Measurements from ENCODE around the gene PNMA6F. TPM values are rescaled to one million over a fixed set of nuclear protein-coding genes. Genes with fewer than 3 reads are reported as not detected.
"Not testable (repeated sequence)": the region's sequence is repeated elsewhere in the genome, so short reads cannot be mapped to it uniquely, and the experiment has no call there.

The PNMA6F gene
- total and polyA plus RNA-seq, 7 experiments from 2014 or later: not detected

DNA sequence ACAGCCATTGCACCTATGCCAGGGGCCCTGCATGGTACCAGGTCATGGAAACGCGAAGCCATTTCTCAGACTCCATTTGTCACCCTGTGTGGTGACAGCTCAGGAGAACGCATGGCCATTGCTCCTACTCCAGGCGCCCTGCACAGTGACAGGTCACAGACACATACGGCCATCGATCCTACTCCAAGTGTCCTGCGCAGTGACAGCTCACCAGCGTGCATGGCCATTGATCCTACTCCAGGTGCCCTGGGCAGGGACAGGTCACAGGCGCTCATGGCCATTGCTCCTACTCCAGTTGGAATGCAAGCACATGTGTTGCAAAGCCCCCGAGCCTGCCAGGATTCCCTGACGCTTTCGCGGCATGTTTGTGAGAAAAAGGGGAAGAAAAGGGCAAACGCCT, 45.5 kb downstream of the PNMA6F start:
- H3K27me3 Mint-ChIP-seq; intact Hi-C loops (cut with micrococcal nuclease); H3K36me3 ChIP-seq (ENCODE audit: control insufficient read depth in 2 of 3, insufficient read depth in 3 of 3, low read length in 3 of 3); H3K27ac ChIP-seq (ENCODE audit: low read depth, low read length); POLR2A ChIA-PET; ATAC-seq; H3K36me3 Mint-ChIP-seq; CTCF ChIA-PET; DNase-seq; H3K4me1 ChIP-seq (ENCODE audit: control insufficient read depth in 2 of 2, insufficient read depth in 2 of 2, low read length in 2 of 2); H3K27me3 ChIP-seq (ENCODE audit: control insufficient read depth in 2 of 2, insufficient read depth in 2 of 2, low read length in 2 of 2); H3K9me3 Mint-ChIP-seq; H3K4me1 Mint-ChIP-seq; H3K9me3 ChIP-seq (ENCODE audit: control insufficient read depth in 2 of 3, low read length in 3 of 3); H3K4me3 ChIP-seq (ENCODE audit: low read length); H3K4me3 Mint-ChIP-seq; H3K27ac Mint-ChIP-seq: not testable (repeated sequence)

DNA sequence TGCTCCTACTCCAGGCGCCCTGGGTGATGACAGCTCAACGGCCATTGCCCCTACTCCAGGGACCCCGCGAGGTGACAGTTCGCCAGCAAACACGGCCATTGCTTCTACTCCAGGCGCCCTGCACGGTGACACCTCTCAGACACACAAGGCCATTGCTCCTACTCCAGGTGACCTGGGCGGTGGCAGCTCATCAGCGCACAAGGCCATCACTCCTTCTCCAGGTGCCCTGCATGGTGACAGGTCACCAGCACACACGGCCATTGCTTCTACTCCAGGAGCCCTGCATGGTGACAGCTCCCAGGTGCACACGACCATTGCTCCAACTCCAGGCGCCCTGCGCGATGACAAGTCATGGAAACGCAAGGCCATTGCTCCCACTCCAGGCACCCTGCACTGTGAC, 46.1 kb downstream of the PNMA6F start:
- H3K4me1 ChIP-seq (ENCODE audit: control insufficient read depth in 2 of 2, insufficient read depth in 2 of 2, low read length in 2 of 2); ATAC-seq; DNase-seq; H3K4me1 Mint-ChIP-seq; H3K4me3 ChIP-seq (ENCODE audit: low read length); H3K36me3 Mint-ChIP-seq; H3K4me3 Mint-ChIP-seq; intact Hi-C loops (cut with micrococcal nuclease); H3K27ac Mint-ChIP-seq; H3K27me3 ChIP-seq (ENCODE audit: control insufficient read depth in 2 of 2, insufficient read depth in 2 of 2, low read length in 2 of 2); POLR2A ChIA-PET; CTCF ChIA-PET; H3K27ac ChIP-seq (ENCODE audit: low read depth, low read length); H3K9me3 ChIP-seq (ENCODE audit: control insufficient read depth in 2 of 3, low read length in 3 of 3); H3K9me3 Mint-ChIP-seq; H3K27me3 Mint-ChIP-seq; H3K36me3 ChIP-seq (ENCODE audit: control insufficient read depth in 2 of 3, insufficient read depth in 3 of 3, low read length in 3 of 3): not testable (repeated sequence)

DNA sequence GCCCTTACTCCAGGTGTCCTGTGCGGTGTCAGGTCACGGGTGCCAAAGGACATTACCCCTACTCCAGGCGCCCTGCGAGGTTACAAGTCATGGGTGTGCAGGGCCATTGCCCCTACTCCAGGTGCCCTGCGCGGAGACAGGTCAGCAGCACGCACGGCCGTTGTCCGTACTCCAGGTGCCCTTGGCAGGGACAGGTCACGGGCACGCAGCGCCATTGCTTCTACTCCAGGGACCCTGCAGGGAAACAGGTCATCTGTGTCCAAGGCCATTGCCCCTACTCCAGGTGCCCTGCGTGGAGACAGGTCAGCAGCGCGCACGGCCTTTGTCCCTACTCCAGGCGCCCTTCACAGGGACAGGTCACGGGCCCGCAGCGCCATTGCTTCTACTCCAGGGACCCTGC, 49.0 kb downstream of the PNMA6F start:
- CTCF ChIA-PET; H3K4me1 ChIP-seq (ENCODE audit: control insufficient read depth in 2 of 2, insufficient read depth in 2 of 2, low read length in 2 of 2); H3K9me3 ChIP-seq (ENCODE audit: control insufficient read depth in 2 of 3, low read length in 3 of 3); H3K36me3 ChIP-seq (ENCODE audit: control insufficient read depth in 2 of 3, insufficient read depth in 3 of 3, low read length in 3 of 3); ATAC-seq; H3K9me3 Mint-ChIP-seq; H3K27ac ChIP-seq (ENCODE audit: low read depth, low read length); H3K27me3 Mint-ChIP-seq; DNase-seq; H3K27me3 ChIP-seq (ENCODE audit: control insufficient read depth in 2 of 2, insufficient read depth in 2 of 2, low read length in 2 of 2); H3K27ac Mint-ChIP-seq; POLR2A ChIA-PET; H3K36me3 Mint-ChIP-seq; H3K4me1 Mint-ChIP-seq; intact Hi-C loops (cut with micrococcal nuclease); H3K4me3 ChIP-seq (ENCODE audit: low read length); H3K4me3 Mint-ChIP-seq: not testable (repeated sequence)

DNA sequence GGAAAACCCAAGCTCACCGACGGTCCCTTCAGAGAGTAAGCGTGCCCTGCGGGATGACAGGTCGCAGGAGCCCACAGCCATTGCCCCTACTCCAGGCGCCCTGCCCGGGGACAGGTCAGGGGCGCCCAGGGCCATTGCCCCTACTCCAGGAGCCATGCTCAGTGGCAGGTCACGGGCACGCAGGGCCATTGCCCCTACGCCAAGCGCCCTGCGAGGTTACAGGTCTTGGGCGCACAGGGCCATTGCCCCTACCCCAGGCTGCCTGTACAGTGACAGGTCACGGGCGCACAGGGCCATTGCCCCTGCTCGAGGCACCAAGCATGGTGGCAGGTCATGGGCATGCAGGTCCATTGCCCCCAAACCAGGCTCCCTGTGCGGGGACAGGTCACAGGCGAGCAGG, 49.5 kb downstream of the PNMA6F start:
- H3K27ac ChIP-seq (ENCODE audit: low read depth, low read length); H3K36me3 Mint-ChIP-seq; intact Hi-C loops (cut with micrococcal nuclease); H3K4me3 ChIP-seq (ENCODE audit: low read length); POLR2A ChIA-PET; H3K4me3 Mint-ChIP-seq; H3K4me1 ChIP-seq (ENCODE audit: control insufficient read depth in 2 of 2, insufficient read depth in 2 of 2, low read length in 2 of 2); H3K27ac Mint-ChIP-seq; CTCF ChIA-PET; ATAC-seq; H3K9me3 ChIP-seq (ENCODE audit: control insufficient read depth in 2 of 3, low read length in 3 of 3); H3K9me3 Mint-ChIP-seq; H3K36me3 ChIP-seq (ENCODE audit: control insufficient read depth in 2 of 3, insufficient read depth in 3 of 3, low read length in 3 of 3); H3K4me1 Mint-ChIP-seq; DNase-seq; H3K27me3 ChIP-seq (ENCODE audit: control insufficient read depth in 2 of 2, insufficient read depth in 2 of 2, low read length in 2 of 2); H3K27me3 Mint-ChIP-seq: not testable (repeated sequence)

Other genes starting within 250 kb of the PNMA6F start
- gene PNMA6A, start 249.3 kb downstream of the PNMA6F start, total RNA-seq: under 1 TPM; 0.32 to 0.68 (median 0.56) TPM
- gene PNMA6A, start 249.3 kb downstream of the PNMA6F start, polyA plus RNA-seq: under 1 TPM; 0.16 to 0.28 TPM
- not detected for gene MAGEA1, start 142.5 kb downstream of the PNMA6F start, total RNA-seq
- gene MAGEA1, start 142.5 kb downstream of the PNMA6F start, polyA plus RNA-seq: not detected
- 10 to 100 TPM; 14.6 to 29.9 (median 18.5) TPM for gene ZNF275, start 12.4 kb upstream of the PNMA6F start, total RNA-seq
- 10 to 100 TPM in 1 of 2 donors, 1 to 10 TPM in 1; 6.2 to 11.1 TPM for gene ZNF275, start 12.4 kb upstream of the PNMA6F start, polyA plus RNA-seq
- gene PNMA6E, start 79.6 kb upstream of the PNMA6F start, total RNA-seq: not detected
- gene PNMA6E, start 79.6 kb upstream of the PNMA6F start, polyA plus RNA-seq: not detected
- gene ZFP92, start 89.7 kb upstream of the PNMA6F start, total RNA-seq: 1 to 10 TPM in 2 of 5 experiments, under 1 TPM in 3; 0.14 to 1.8 (median 0.24) TPM
- under 1 TPM; 0.07 to 0.20 TPM for gene ZFP92, start 89.7 kb upstream of the PNMA6F start, polyA plus RNA-seq
- 1 to 10 TPM; 2.7 to 5.5 (median 3.5) TPM for gene TREX2, start 124.3 kb upstream of the PNMA6F start, total RNA-seq
- 1 to 10 TPM in 1 of 2 donors, under 1 TPM in 1; 0.25 to 1.6 TPM for gene TREX2, start 124.3 kb upstream of the PNMA6F start, polyA plus RNA-seq
- gene HAUS7, start 148.8 kb upstream of the PNMA6F start, total RNA-seq: 10 to 100 TPM; 23.2 to 44.8 (median 31.4) TPM
- gene HAUS7, start 148.8 kb upstream of the PNMA6F start, polyA plus RNA-seq: 10 to 100 TPM; 20.7 to 28.4 TPM
- not detected for gene BGN, start 173.2 kb upstream of the PNMA6F start, total RNA-seq
- gene BGN, start 173.2 kb upstream of the PNMA6F start, polyA plus RNA-seq: not detected
- not detected for gene ATP2B3, start 195.9 kb upstream of the PNMA6F start, total RNA-seq
- not detected for gene ATP2B3, start 195.9 kb upstream of the PNMA6F start, polyA plus RNA-seq

All from naive thymus-derived CD4-positive, alpha-beta T cell (primary cell).